Mucosa of rectum (tissue), 2 donors: ENCODE measurements around the gene CADM1.

Experiments
- H3K27ac ChIP-seq, 2 donors: one replicate each; pipeline ENCODE4 v1.7.0; 2013; ENCODE audit warnings: inconsistent platforms in 2 of 2, low read depth in 2 of 2, low read length in 2 of 2
- H3K27me3 ChIP-seq, 2 donors: one replicate each; pipeline ENCODE4 v1.7.0; 2013; ENCODE audit warnings: low read length in 2 of 2; ENCODE audit not compliant: control insufficient read depth in 2 of 2, insufficient read depth in 2 of 2
- H3K36me3 ChIP-seq, 2 donors: one replicate each; pipeline ENCODE4 v1.7.0; 2013; ENCODE audit warnings: low read length in 2 of 2; ENCODE audit not compliant: control insufficient read depth in 2 of 2, insufficient read depth in 2 of 2
- H3K4me1 ChIP-seq, 2 donors: one replicate each; pipeline ENCODE4 v1.7.0; 2013; ENCODE audit warnings: low read length in 2 of 2, mild to moderate bottlenecking in 1 of 2; ENCODE audit not compliant: control insufficient read depth in 2 of 2, insufficient read depth in 2 of 2
- H3K4me3 ChIP-seq, 2 donors: one replicate each; pipeline ENCODE4 v1.7.0; 2013; ENCODE audit warnings: low read length in 2 of 2
- H3K9ac ChIP-seq, 2 donors: one replicate each; pipeline ENCODE4 v1.7.0; 2013; ENCODE audit warnings: low read length in 2 of 2, low read depth in 1 of 2, mild to moderate bottlenecking in 1 of 2
- H3K9me3 ChIP-seq, 2 donors: one replicate each; pipeline ENCODE4 v1.7.0; 2013; ENCODE audit warnings: low read length in 2 of 2; ENCODE audit not compliant: control insufficient read depth in 2 of 2
- donor health status: healthy.
- donor health status: Normal muscosa, but diverticular disease.

The CADM1 gene

DNA sequence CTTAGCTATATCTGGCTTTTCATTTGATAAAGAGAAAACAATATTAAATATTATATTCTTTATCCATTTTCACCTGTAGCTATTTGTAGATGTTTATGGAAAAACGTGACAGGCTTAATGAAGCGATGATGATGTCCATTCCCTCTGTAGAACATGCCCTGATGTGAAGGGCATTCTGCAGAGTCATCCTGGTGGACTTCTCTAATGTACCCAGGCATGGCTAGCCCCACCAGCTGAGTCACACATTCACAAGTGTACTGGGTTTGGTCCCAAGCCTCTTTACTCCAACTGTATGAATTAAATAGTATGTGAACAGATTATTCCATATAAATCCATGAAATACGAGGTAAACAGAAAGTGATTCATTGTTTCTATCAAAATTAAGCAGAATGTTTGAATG is 139.3 kb downstream of the CADM1 start:
- Histone ChIP-seq H3K36me3 (no peaks in the 10 kb centered on the region), H3K27me3 (no peaks in the 10 kb centered on the region), H3K9me3 (no peaks in the 10 kb centered on the region), H3K4me3 (no peak overlapping the region), H3K9ac (no peak overlapping the region), H3K4me1 (no peaks in the 10 kb centered on the region), H3K27ac (no peak overlapping the region)

DNA sequence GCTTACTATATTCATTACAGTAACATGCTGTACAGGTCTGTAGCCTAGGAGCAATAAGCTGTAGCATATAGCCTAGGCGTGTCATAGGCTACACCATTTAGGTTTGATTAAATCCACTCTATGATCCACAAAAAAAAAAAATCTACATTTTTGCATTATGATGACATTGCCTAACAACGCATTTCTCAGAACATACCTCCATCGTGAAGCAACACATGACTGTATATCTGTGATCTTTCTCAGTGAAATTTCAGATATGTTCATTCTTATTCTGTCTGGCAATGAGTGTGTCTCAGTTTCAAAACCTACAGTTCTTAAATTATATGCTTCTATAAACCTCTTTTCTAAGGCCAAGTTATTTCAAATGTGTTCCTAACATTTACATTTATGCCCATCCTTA is 140.3 kb downstream of the CADM1 start:
- H3K9me3 ChIP-seq = no peaks in the 10 kb centered on the region
- H3K27ac ChIP-seq = no peak overlapping the region
- H3K4me1 ChIP-seq = no peaks in the 10 kb centered on the region
- H3K27me3 ChIP-seq = no peaks in the 10 kb centered on the region
- H3K4me3 ChIP-seq = no peak overlapping the region
- no peaks in the 10 kb centered on the region for H3K36me3 ChIP-seq
- no peak overlapping the region for H3K9ac ChIP-seq

DNA sequence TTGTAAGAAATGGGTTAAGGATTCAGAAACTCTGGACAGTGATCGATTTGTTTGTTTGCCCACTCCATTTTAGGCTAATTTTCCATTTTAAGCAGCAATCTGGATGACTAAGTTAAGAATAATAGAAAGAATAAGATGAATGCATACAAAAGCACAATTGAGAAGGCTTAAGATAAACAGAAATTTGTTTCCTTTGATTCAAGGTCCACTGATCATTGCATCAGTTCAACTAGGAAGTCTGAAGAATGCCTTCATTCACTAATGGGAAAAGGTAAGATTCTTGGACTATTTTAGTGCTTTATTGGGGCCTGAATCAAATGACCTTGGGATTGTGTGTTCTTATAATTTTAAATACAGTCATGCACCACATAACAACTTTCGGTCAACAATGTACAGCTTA is 140.8 kb downstream of the CADM1 start:
- Histone ChIP-seq H3K4me3 (no peak overlapping the region), H3K9ac (no peak overlapping the region), H3K27ac (no peak overlapping the region), H3K27me3 (no peaks in the 10 kb centered on the region), H3K9me3 (no peaks in the 10 kb centered on the region), H3K4me1 (no peaks in the 10 kb centered on the region), H3K36me3 (no peaks in the 10 kb centered on the region)

DNA sequence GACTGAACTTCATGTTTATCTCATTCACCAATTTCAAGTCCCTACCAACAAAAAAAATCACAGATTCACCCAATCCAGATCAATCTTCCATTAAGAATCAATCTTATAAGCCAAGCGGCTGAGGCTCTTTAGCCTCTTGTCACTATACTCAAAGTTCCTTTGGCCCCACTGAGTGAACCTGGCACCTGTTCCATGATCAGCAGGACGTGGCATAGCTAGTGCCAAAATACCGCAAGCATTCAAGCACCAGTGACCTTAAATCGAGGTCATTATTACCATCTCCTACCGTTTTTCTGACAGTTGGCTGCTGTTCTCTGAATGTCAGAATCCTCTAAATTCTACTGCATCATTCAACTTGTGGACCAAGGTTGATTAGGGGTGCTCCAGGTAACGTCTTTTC is 141.2 kb downstream of the CADM1 start:
- Histone ChIP-seq H3K4me3 (no peak overlapping the region), H3K9me3 (no peaks in the 10 kb centered on the region), H3K27ac (no peak overlapping the region), H3K4me1 (no peaks in the 10 kb centered on the region), H3K9ac (no peak overlapping the region), H3K27me3 (no peaks in the 10 kb centered on the region), H3K36me3 (no peaks in the 10 kb centered on the region)

DNA sequence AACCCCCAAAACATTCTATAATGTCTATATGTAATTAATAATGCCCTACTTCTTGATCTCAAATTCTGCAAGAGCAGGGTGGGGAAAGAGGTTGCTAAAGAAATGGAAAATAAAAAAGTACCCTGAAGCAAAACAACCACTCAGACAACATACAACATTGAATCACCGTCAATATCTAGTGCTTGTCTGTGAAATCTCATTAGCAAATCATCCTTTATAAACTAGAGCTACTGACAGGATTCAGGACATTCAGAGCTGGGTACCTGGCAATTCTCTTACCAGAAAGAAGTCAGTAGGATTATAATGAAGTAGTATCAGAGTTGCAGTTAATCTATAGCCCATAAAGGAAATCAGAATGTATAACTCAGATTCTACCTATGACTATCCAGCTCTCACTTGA is 143.2 kb downstream of the CADM1 start:
- Histone ChIP-seq H3K27ac (no peak overlapping the region), H3K4me1 (no peaks in the 10 kb centered on the region), H3K9me3 (no peaks in the 10 kb centered on the region), H3K4me3 (no peak overlapping the region), H3K9ac (no peak overlapping the region), H3K36me3 (no peaks in the 10 kb centered on the region), H3K27me3 (no peaks in the 10 kb centered on the region)

DNA sequence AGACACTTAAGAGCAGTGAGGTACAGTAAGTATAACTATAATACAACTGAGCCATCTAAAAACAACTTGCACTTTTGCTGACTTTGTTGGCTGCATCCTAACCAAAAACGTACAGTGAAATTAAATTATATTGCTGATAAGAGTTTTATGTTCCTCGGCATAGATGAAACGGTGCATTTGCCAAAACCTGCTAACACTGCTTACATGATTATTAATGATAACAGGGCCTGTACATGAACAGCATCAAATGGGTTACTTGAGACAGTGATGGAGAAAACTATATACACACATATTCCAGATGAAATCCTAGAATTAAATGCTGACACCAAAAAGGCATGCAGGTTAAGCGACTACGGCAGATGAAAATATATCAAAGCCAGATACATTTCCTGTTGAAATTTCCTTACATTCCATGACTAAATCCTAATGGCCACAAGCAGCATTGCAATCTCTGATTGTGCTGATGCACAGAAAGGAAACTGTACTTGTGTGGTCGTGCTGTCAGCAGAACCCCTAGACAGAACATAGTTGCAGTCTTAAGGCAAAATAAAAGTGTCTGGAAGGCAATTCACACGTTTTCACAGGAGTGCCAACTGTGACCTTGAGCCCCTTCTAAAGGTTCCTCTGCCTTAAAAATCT is 143.9 kb downstream of the CADM1 start:
- no peaks in the 10 kb centered on the region for H3K9me3 ChIP-seq
- H3K4me3 ChIP-seq = no peak overlapping the region
- H3K36me3 ChIP-seq = no peaks in the 10 kb centered on the region
- H3K9ac ChIP-seq = no peak overlapping the region
- no peak overlapping the region for H3K27ac ChIP-seq
- no peaks in the 10 kb centered on the region for H3K27me3 ChIP-seq
- H3K4me1 ChIP-seq = no peaks in the 10 kb centered on the region

DNA sequence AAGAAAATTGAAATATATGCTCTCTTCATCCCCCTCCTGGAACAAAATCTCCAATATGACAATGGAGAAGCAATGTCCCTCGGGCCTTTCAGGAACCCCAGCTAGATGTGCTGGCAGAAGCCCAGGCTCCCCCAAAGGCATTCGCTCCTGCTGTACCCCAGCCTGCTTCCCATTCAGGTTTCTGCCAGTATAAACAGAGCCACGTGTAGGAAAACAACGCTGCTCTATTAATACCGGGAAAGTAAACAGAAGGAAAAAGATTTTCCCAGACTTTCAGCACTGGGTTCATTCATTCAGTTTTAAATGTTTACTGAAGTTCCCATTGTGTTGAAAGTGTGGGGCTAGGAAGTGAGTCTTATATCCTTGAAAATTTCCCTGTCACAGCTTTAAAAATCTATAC is 147.1 kb downstream of the CADM1 start:
- Histone ChIP-seq H3K27ac (no peak overlapping the region), H3K36me3 (no peaks in the 10 kb centered on the region), H3K9me3 (no peaks in the 10 kb centered on the region), H3K4me1 (no peaks in the 10 kb centered on the region), H3K9ac (no peak overlapping the region), H3K4me3 (no peak overlapping the region), H3K27me3 (peaks cover 0 to 8% of the 10 kb centered on the region in 2 donors)

DNA sequence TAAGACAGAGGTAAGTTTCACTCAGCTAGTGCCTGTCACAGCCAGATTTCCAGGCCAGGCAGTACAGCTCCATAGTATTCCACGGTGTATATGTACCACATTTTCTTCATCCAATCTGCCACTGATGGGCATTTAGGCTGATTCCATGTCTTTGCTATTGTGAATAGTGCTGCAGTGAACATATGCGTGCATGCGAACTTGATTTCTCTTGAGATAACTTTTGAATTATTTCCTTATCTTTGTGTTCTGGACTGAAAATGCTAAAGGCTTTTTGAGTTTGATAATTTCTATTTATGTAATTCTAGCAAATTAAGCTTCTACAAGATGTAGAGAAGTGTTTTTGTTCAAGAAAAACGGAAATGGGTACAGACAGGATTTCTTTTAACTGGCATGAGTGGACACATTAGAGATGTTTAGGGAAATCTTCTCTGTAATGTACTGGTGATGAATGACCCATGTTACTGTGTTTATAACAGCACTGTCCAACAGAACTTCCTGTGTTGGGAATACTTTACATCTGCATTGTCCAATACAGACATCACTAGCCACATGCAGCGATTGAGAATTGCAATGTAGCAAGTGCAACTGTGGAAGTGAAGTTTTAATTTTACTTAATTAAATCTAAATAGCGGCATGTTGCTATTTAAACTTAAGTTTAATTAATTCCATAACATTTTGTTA is 151.3 kb downstream of the CADM1 start:
- Histone ChIP-seq H3K9ac (no peak overlapping the region), H3K36me3 (no peaks in the 10 kb centered on the region), H3K4me1 (no peaks in the 10 kb centered on the region), H3K4me3 (no peak overlapping the region), H3K27me3 (peaks cover 0 to 8% of the 10 kb centered on the region in 2 donors), H3K27ac (no peak overlapping the region), H3K9me3 (no peaks in the 10 kb centered on the region)

DNA sequence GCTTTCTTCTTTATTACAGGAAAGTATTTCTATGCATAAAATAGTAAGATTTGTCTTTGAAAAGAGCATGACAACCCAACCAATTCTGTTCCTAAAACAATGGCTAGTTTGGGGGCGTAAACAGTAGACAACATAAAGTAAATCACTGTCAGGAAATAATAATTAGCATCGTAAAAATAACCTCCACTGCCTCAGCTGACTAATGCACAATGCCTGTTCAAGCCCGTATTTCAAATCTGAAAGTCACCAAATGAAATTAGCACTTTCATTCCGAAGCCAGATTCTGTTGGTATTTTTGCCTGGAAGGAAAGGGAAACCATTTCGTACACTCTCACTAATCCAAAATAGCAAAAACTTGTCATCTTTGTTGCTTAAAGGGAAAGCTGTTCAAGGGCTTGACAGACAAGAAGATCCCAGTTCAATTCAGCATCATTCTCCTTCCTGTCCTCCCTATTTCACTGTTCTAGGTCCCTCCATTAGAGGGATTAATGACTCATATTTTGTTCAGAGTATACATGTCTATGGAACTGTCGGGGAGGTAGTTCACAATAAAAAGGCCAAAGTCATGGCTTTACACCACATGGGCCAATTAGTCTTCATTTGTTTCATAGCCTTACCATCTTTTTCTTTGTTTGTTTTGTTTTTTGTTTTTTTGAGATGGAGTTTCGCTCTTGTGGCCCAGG is 154.7 kb downstream of the CADM1 start:
- no peaks in the 10 kb centered on the region for H3K9me3 ChIP-seq

DNA sequence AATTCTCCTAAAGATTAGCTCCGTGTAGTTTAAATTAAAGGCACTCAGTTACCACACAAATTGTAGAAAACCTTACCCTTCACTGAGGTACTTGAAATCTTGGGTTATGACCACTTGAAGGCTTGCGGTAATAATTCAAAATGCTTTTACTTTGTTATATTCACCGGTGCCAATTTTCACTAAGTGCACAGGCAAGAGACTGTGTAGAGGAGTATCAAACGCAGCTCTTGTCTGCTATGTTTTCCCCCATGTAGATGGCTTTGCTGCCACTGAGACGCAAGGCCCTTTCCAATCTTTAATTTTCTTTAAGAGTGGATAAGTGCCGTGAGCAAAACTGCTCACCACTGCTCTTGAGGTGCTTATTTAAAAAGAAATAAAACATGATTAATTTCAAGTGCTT is 155.8 kb downstream of the CADM1 start:
- no peak overlapping the region for H3K4me3 ChIP-seq
- H3K36me3 ChIP-seq = no peaks in the 10 kb centered on the region
- no peaks in the 10 kb centered on the region for H3K9me3 ChIP-seq
- H3K27me3 ChIP-seq = peaks cover 0 to 5% of the 10 kb centered on the region in 2 donors
- no peak overlapping the region for H3K9ac ChIP-seq
- no peak overlapping the region for H3K27ac ChIP-seq
- H3K4me1 ChIP-seq = no peaks in the 10 kb centered on the region

More for the DNA sequence above, 154.7 kb downstream of the CADM1 start:
- Histone ChIP-seq H3K4me3 (no peak overlapping the region), H3K9ac (no peak overlapping the region), H3K36me3 (no peaks in the 10 kb centered on the region), H3K27me3 (peaks cover 0 to 8% of the 10 kb centered on the region in 2 donors), H3K4me1 (no peaks in the 10 kb centered on the region), H3K27ac (no peak overlapping the region)
